H9 (cell line): ENCODE measurements around the gene KCNMB4. TPM values are rescaled to one million over a fixed set of nuclear protein-coding genes. Genes with fewer than 3 reads are reported as not detected.

Experiments used
- DNase-seq: peaks from one replicate; pipeline ENCODE4 v3.0.0-alpha.2; 2017
- H2AFZ ChIP-seq: one replicate; pipeline ENCODE4 v1.6.1; 2013; ENCODE audit warnings: mild to moderate bottlenecking, low read length, control low read depth, moderate library complexity
- H2AK5ac ChIP-seq: 2 replicates; pipeline ENCODE4 v1.6.1; 2013; ENCODE audit warnings: low read length, control low read depth, mixed read lengths; ENCODE audit not compliant: insufficient read length
- H2BK120ac ChIP-seq: one replicate; pipeline ENCODE4 v1.6.1; 2013; ENCODE audit warnings: low read depth, mild to moderate bottlenecking, low read length, control low read depth, inconsistent platforms; ENCODE audit not compliant: poor library complexity, severe bottlenecking
- H2BK12ac ChIP-seq: 2 replicates; pipeline ENCODE4 v1.6.1; 2013; ENCODE audit warnings: low read length, control low read depth, mixed read lengths, low read depth; ENCODE audit not compliant: insufficient read length
- H2BK15ac ChIP-seq: 2 replicates; pipeline ENCODE4 v1.6.1; 2013; ENCODE audit warnings: low read depth, low read length, control low read depth
- H2BK20ac ChIP-seq: one replicate; pipeline ENCODE4 v1.6.1; 2013; ENCODE audit warnings: low read depth, mild to moderate bottlenecking, low read length, control low read depth, inconsistent platforms; ENCODE audit not compliant: poor library complexity, severe bottlenecking
- H2BK5ac ChIP-seq: 2 replicates; pipeline ENCODE4 v1.6.1; 2013; ENCODE audit warnings: low read length, control low read depth, mixed read lengths; ENCODE audit not compliant: insufficient read length
- H3K14ac ChIP-seq: 2 replicates; pipeline ENCODE4 v1.6.1; 2013; ENCODE audit warnings: low read length, control low read depth; ENCODE audit not compliant: insufficient read depth
- H3K18ac ChIP-seq: 2 replicates; pipeline ENCODE4 v1.6.1; 2013; ENCODE audit warnings: low read depth, mild to moderate bottlenecking, mixed read lengths, low read length, control low read depth; ENCODE audit not compliant: insufficient read length
- H3K23ac ChIP-seq: 2 replicates; pipeline ENCODE4 v1.6.1; 2013; ENCODE audit warnings: low read length, control low read depth, mixed read lengths, low read depth; ENCODE audit not compliant: insufficient read length
- H3K23me2 ChIP-seq: 2 replicates; pipeline ENCODE4 v1.6.1; 2013; ENCODE audit warnings: low read depth, mild to moderate bottlenecking, mixed read lengths, low read length, control low read depth; ENCODE audit not compliant: insufficient read length, poor library complexity, severe bottlenecking
- H3K27ac ChIP-seq: 2 replicates; pipeline ENCODE4 v1.5.1; 2013; ENCODE audit warnings: low read length, control low read depth, mixed read lengths, low read depth; ENCODE audit not compliant: insufficient read length
- H3K27me3 ChIP-seq: 2 replicates; pipeline ENCODE4 v1.6.1; 2013; ENCODE audit warnings: low read length, control low read depth, inconsistent platforms; ENCODE audit not compliant: insufficient read depth
- H3K4ac ChIP-seq: 2 replicates; pipeline ENCODE4 v1.6.1; 2013; ENCODE audit warnings: low read depth, mild to moderate bottlenecking, control low read depth, inconsistent platforms, low read length, moderate library complexity
- H3K4me1 ChIP-seq: 2 replicates; pipeline ENCODE4 v1.6.1; 2013; ENCODE audit warnings: low read length, control low read depth, inconsistent platforms; ENCODE audit not compliant: insufficient read depth
- H3K4me2 ChIP-seq: 2 replicates; pipeline ENCODE4 v1.6.1; 2013; ENCODE audit warnings: low read length, control low read depth, mixed read lengths; ENCODE audit not compliant: insufficient read length, insufficient read depth
- H3K56ac ChIP-seq: 2 replicates; pipeline ENCODE4 v1.6.1; 2013; ENCODE audit warnings: low read depth, mild to moderate bottlenecking, mixed read lengths, low read length, control low read depth; ENCODE audit not compliant: insufficient read length
- H3K79me1 ChIP-seq: 2 replicates; pipeline ENCODE4 v1.6.1; 2013; ENCODE audit warnings: low read depth, mild to moderate bottlenecking, moderate library complexity, low read length, control low read depth, inconsistent platforms; ENCODE audit not compliant: insufficient read depth, poor library complexity, severe bottlenecking
- H3K79me2 ChIP-seq: 2 replicates; pipeline ENCODE4 v1.6.1; 2013; ENCODE audit warnings: low read length, control low read depth, inconsistent platforms; ENCODE audit not compliant: insufficient read depth
- H3K9ac ChIP-seq: 2 replicates; pipeline ENCODE4 v1.6.1; 2013; ENCODE audit warnings: low read length, control low read depth, mixed read lengths; ENCODE audit not compliant: insufficient read length; ENCODE audit errors: extremely low read depth
- H3K9me3 ChIP-seq: one replicate; pipeline ENCODE4 v1.6.1; 2013; ENCODE audit warnings: low read depth, low read length, inconsistent platforms; ENCODE audit not compliant: control insufficient read depth
- H3T11ph ChIP-seq: one replicate; pipeline ENCODE4 v1.6.1; 2013; ENCODE audit warnings: mild to moderate bottlenecking, low read length, control low read depth, inconsistent platforms
- H4K20me1 ChIP-seq: one replicate; pipeline ENCODE4 v1.6.1; 2013; ENCODE audit not compliant: control insufficient read depth, insufficient read length, insufficient read depth
- H4K5ac ChIP-seq: 2 replicates; pipeline ENCODE4 v1.6.1; 2013; ENCODE audit warnings: low read depth, mild to moderate bottlenecking, mixed read lengths, low read length, control low read depth; ENCODE audit not compliant: insufficient read length
- H4K8ac ChIP-seq: replicated peaks from 2 replicates; pipeline ENCODE4 v1.6.1; 2013; ENCODE audit warnings: low read length, control low read depth, mixed read lengths, low read depth; ENCODE audit not compliant: insufficient read length
- H4K91ac ChIP-seq: 2 replicates; pipeline ENCODE4 v1.6.1; 2013; ENCODE audit warnings: low read depth, mild to moderate bottlenecking, moderate library complexity, mixed read lengths, low read length, control low read depth; ENCODE audit not compliant: insufficient read length
- H3K27ac Mint-ChIP-seq, 3 experiments: 2 replicates in 2 of 3; 3 replicates in 1 of 3; pipeline ENCODE4 v1.8.0; 2020 to 2021; ENCODE audit warnings: mixed read lengths in 3 of 3, mild to moderate bottlenecking in 1 of 3, moderate library complexity in 1 of 3
- H3K27me3 Mint-ChIP-seq: 2 replicates; pipeline ENCODE4 v1.8.0; 2021; ENCODE audit warnings: low read depth, mild to moderate bottlenecking, moderate library complexity, mixed read lengths
- H3K36me3 Mint-ChIP-seq, 3 experiments: 2 replicates in 2 of 3; 3 replicates in 1 of 3; pipeline ENCODE4 v1.8.0; 2020 to 2021; ENCODE audit warnings: low read depth in 3 of 3, mixed read lengths in 3 of 3; ENCODE audit not compliant: insufficient read depth in 1 of 3
- H3K4me1 Mint-ChIP-seq, 2 experiments: 2 replicates each; pipeline ENCODE4 v1.8.0; 2020; ENCODE audit warnings: mixed read lengths in 2 of 2
- H3K4me3 Mint-ChIP-seq, 2 experiments: 2 replicates in 1 of 2; 3 replicates in 1 of 2; pipeline ENCODE4 v1.8.0; 2020 to 2021; ENCODE audit warnings: mild to moderate bottlenecking in 2 of 2, mixed read lengths in 2 of 2, moderate library complexity in 1 of 2
- H3K9me3 Mint-ChIP-seq, 2 experiments: 2 replicates in 1 of 2; 3 replicates in 1 of 2; pipeline ENCODE4 v1.8.0; 2020; ENCODE audit warnings: mild to moderate bottlenecking in 2 of 2, mixed read lengths in 2 of 2, moderate library complexity in 1 of 2
- CTCF ChIP-seq: fragments of 200-600 bp; sonication (generic); conservative IDR thresholded peaks from 3 replicates; pipeline ENCODE4 v1.8.0; 2021; ENCODE audit warnings: antibody characterized with exemption, mild to moderate bottlenecking
- WGBS: extraction: QIAGEN DNeasy Blood & Tissue Kit; methylation state at CpG from one replicate; pipeline ENCODE4 v1.1.7; 2013; ENCODE audit warnings: missing lambda C conversion rate, low lambda C conversion rate, mixed read lengths; ENCODE audit not compliant: insufficient read length; ENCODE audit errors: extremely low coverage; 5-methylcytosine and 5-hydroxymethylcytosine counted together
- total RNA-seq: library from RNA; stranded (reverse); gene quantifications from 2 replicates; pipeline ENCODE4 v1.2.1, GENCODE V29; 2021

KCNMB4 gene
- total RNA-seq, 1 experiment from 2014 or later: 16.2 TPM

GRCh38 chr12:70355972-70356371 is 10.1 kb upstream of the KCNMB4 start:
- Histone ChIP-seq H2BK120ac (no peak overlapping the region), H4K5ac (no peak overlapping the region), H3K79me2 (no peaks in the 10 kb centered on the region), H3K27ac (no peak overlapping the region), H2AK5ac (no peak overlapping the region), H3K4me1 (no peaks in the 10 kb centered on the region), H3K18ac (no peak overlapping the region), H3K79me1 (no peaks in the 10 kb centered on the region), H3K4ac (no peak overlapping the region), H3K27me3 (no peaks in the 10 kb centered on the region), H2BK5ac (no peak overlapping the region), H3K9me3 (no peaks in the 10 kb centered on the region), H3K23me2 (no peaks in the 10 kb centered on the region), H2BK12ac (no peak overlapping the region), H3K23ac (no peak overlapping the region), H3K4me2 (no peak overlapping the region), H2AFZ (no peak overlapping the region), H3K14ac (no peak overlapping the region), H3K56ac (no peak overlapping the region), H3T11ph (no peak overlapping the region), H2BK20ac (no peak overlapping the region), H4K8ac (no peak overlapping the region), H3K9ac (no peak overlapping the region), H4K91ac (no peak overlapping the region), H4K20me1 (no peaks in the 10 kb centered on the region), H2BK15ac (no peak overlapping the region)
- Mint-ChIP-seq H3K27ac (no peak overlapping the region), H3K9me3 (no peaks in the 10 kb centered on the region), H3K4me3 (no peak overlapping the region), H3K27me3 (no peaks in the 10 kb centered on the region), H3K36me3 (peaks cover 5 to 20% (median 19%) of the 10 kb centered on the region in 3 experiments), H3K4me1 (peaks cover 6 to 8% of the 10 kb centered on the region in 2 experiments)
- no CpG with 5 or more reads among the region's 4 CpGs for WGBS
- DNase-seq: no peak
- no peak for TF ChIP-seq CTCF
